GM15510 (cell line): ENCODE measurements around the gene POMGNT2.

Experiments
- POLR2A ChIP-seq: IDR thresholded peaks from 3 replicates; pipeline ENCODE4 v1.6.1; 2011; ENCODE audit warnings: borderline replicate concordance; ENCODE audit not compliant: insufficient read length; ENCODE audit errors: extremely low read depth

Gene POMGNT2

DNA sequence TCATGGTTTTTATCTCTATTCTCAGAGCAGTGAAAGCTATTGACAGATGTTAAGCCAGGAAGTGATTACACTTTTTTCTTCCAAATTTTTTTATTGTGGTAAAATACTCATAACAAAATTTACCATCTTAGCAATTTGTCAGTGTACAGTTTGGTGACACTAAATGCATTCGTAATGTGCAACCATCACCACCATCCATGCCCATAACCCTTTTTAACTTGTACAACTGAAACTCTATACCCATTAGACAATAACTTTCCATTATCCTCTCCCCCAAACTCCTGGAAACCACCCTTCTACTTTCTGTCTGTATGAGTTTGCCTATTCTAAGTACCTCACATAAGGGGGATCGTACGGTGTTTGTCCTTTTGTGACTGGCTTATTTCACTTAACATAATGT is 15.1 kb upstream of the POMGNT2 start:
- TF ChIP-seq POLR2A: no peak

DNA sequence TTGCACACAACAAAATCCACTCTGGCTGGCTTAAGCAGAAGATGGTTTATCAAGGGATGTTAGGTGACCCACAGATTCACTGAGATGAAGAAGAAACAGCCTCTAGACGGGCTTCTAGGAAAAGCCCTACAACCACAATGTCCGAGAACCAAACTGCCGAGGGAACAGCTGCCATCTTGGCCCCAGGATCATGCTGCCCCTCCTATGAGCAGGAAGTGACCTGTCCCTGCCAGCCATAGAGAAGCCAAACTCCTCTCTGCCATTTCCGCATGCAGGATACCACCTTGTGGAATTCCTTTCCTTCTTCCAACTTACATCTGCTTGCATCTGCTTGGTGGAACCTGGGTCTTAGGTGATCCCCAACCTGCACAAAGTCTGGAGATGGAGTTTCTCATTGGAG is 11.4 kb upstream of the POMGNT2 start:
- no peak for TF ChIP-seq POLR2A

- TF ChIP-seq POLR2A: no peak
Observed at GRCh38 chr3:43113671-43114070, 7.8 kb upstream of the POMGNT2 start.

- TF ChIP-seq POLR2A: no peak
Observed at GRCh38 chr3:43106293-43106628, 382 bp upstream of the POMGNT2 start.

GRCh38 chr3:43104660-43105595 is 951 bp downstream of the POMGNT2 start:
- no peak for TF ChIP-seq POLR2A

GRCh38 chr3:43104039-43104438 is 1.8 kb downstream of the POMGNT2 start:
- TF ChIP-seq POLR2A: no peak

DNA sequence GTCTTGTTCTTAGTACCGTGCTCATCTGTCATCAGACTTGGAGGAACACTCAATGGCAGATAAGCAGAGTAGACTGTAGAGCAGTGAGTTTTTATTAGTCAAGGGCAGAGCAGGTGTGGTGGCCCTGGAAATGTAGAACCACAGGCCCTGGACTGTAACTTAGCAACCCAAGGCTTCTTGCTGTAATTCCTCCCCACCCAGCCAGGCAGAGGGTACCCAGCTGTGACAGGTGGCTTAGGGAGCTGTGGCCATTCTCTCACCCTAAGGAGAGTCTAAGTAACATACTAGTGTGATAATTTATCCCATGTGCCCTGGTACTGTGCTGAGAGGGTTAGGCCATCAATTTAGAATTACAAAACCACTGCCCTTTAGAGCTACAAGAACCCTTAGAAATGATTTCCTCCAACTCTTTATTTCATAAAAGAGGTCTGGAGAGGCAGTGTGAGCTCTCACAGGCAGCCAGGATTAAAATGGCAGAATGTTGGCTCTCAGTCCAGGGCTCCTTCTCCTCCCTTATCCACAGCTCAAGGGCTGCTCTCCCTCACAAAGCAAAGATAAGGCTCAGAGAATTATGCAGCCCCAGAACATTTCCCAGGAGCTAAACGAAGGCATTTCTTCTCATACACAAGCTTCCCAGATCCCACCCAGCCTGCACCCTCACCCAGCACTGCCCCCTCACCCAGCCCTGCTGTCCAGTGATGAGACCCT is 3.0 kb downstream of the POMGNT2 start:
- TF ChIP-seq POLR2A: no peak

- no peak for TF ChIP-seq POLR2A
Observed at GRCh38 chr3:43098761-43099160, 7.1 kb downstream of the POMGNT2 start.

GRCh38 chr3:43097400-43098080 is 8.3 kb downstream of the POMGNT2 start:
- no peak for TF ChIP-seq POLR2A

GRCh38 chr3:43096761-43097160 is 9.1 kb downstream of the POMGNT2 start:
- TF ChIP-seq POLR2A: no peak

GRCh38 chr3:43095370-43095769 is 10.5 kb downstream of the POMGNT2 start:
- no peak for TF ChIP-seq POLR2A

DNA sequence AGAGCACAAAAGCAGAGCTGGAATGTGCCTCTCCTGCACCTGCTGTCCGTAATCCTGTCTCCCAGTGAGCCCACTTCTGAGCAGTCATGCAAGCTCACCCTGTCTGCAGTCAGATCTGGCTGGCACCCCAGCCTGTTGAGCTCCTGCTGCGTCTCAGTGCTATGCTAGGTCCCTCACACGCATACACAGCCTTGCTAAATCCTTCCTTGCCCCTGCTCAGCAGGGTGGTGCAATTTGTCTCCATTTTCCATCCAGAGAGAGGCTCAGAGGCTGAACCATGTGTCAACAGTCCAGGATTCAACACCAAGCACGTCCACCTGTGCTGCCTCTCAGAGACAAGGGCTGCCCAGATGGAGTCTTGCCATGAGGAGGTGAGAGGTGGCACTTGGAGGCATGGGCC is 11.0 kb downstream of the POMGNT2 start:
- TF ChIP-seq POLR2A: no peak

DNA sequence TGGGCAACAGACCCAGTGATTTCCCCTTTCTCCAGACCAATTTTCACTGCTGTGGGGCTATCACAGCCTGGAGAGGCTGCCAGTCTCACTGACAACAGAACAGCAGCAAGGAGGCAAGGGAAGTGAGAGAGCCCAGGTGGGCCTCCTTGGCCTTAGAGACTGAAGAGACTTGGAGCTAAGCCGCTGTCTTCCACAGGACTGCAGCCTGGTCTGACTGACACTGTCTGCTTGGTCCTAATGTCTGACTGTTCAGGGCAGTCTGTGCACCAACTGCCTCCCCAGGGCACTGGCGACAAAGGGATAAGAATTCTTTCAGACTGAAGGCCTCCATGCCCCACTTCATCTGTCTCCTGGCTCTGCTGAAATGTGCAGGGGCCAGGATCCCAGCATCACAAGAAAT is 11.5 kb downstream of the POMGNT2 start:
- TF ChIP-seq POLR2A: no peak

GRCh38 chr3:43093974-43094373 is 11.9 kb downstream of the POMGNT2 start:
- TF ChIP-seq POLR2A: no peak

GRCh38 chr3:43093006-43093405 is 12.9 kb downstream of the POMGNT2 start:
- TF ChIP-seq POLR2A: no peak
